NCI-H1105 (cell line): ENCODE data around the gene MXD1.
A peak's percentile ranks its signal among the peaks of the same experiment; 100 is the strongest.
"Not testable (repeated sequence)": the region's sequence is repeated elsewhere in the genome, so short reads cannot be mapped to it uniquely, and the experiment has no call there.

Experiments used
- DNase-seq: peaks from one replicate; lab custom pipeline; 2025; lab: John Stamatoyannopoulos, UW

Gene MXD1

GRCh38 chr2:69914950-69915945 is at the start of gene MXD1:
Gene MXD1, plus strand, starts transcription at chr2:69915109. Its CDS starts 222 bp downstream, at chr2:69915331.
- DNase-seq = peak; percentile 4

GRCh38 chr2:69888451-69888850 is 26.5 kb upstream of the MXD1 start:
- DNase-seq = no peak

GRCh38 chr2:69889302-69889701 is 25.6 kb upstream of the MXD1 start:
- no peak for DNase-seq

GRCh38 chr2:69890881-69891280 is 24.0 kb upstream of the MXD1 start:
- no peak for DNase-seq

- DNase-seq = not testable (repeated sequence)
Measured at GRCh38 chr2:69892838-69893424, 22.0 kb upstream of the MXD1 start.

GRCh38 chr2:69893684-69894551 is 21.0 kb upstream of the MXD1 start, which contains the start of gene SNRNP27:
Gene SNRNP27, plus strand, starts transcription at chr2:69893956. Its CDS starts 29 bp downstream, at chr2:69893985.
- peak; percentile 65 for DNase-seq

GRCh38 chr2:69894737-69895136 is 20.2 kb upstream of the MXD1 start:
- DNase-seq = not testable (repeated sequence)

- no peak for DNase-seq
Measured at GRCh38 chr2:69902213-69902922, 12.5 kb upstream of the MXD1 start.

- DNase-seq = no peak
Measured at GRCh38 chr2:69907216-69907615, 7.7 kb upstream of the MXD1 start.

- peak; percentile 53 for DNase-seq
Measured at GRCh38 chr2:69911985-69912563, 2.8 kb upstream of the MXD1 start.

GRCh38 chr2:69914164-69914949 is 552 bp upstream of the MXD1 start:
- DNase-seq = peak; percentile 100

GRCh38 chr2:69916106-69916505 is 1.2 kb downstream of the MXD1 start:
- DNase-seq = no peak

GRCh38 chr2:69917852-69918251 is 2.9 kb downstream of the MXD1 start:
- no peak for DNase-seq

- no peak for DNase-seq
Measured at GRCh38 chr2:69918401-69918800, 3.5 kb downstream of the MXD1 start.

GRCh38 chr2:69923116-69923515 is 8.2 kb downstream of the MXD1 start:
- DNase-seq = no peak

GRCh38 chr2:69926849-69927515 is 12.1 kb downstream of the MXD1 start:
- DNase-seq = no peak

- no peak for DNase-seq
Measured at GRCh38 chr2:69931832-69932595, 17.1 kb downstream of the MXD1 start.

GRCh38 chr2:69932596-69932922 is 17.6 kb downstream of the MXD1 start:
- DNase-seq = no peak

GRCh38 chr2:69933254-69933828 is 18.4 kb downstream of the MXD1 start:
- DNase-seq = no peak
